Measurements from ENCODE around the gene PARD3. TPM values are rescaled to one million over a fixed set of nuclear protein-coding genes. Genes with fewer than 3 reads are reported as not detected.

PARD3 gene
- total RNA-seq, 4 donors from 2014 or later = 30.9 to 54.6 (median 40.0) TPM

DNA sequence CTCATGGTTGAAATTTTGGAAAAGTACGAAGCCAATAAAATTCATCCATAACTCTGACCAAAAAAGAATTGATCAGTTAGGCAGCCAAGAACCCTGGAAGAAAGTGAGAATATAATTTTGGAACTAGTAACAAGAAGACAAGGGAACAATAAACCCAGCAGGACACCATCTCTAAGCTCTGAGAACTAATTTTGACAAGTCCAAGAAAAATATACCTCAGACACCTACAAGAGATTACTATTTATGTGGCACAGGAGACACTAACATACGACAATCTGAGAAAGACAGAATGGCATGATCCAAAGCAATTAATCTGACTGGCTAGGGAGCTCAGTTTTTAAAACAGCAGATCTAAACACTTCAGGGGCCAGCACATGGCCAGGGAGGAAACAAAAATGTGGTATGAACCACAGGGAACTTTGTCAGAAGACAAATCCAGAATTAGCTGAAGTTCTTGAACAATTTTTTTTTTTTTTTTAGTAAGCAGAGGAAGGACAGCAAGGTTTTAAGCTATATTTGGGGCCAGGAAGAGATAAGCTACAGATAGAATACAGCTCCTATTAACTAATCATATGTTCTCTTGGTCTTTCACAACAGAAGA is 38.9 kb downstream of the PARD3 start:
- ATAC-seq (ENCODE audit: low FRiP score) (no peak), DNase-seq (ENCODE audit: low spot score) (no peak)

DNA sequence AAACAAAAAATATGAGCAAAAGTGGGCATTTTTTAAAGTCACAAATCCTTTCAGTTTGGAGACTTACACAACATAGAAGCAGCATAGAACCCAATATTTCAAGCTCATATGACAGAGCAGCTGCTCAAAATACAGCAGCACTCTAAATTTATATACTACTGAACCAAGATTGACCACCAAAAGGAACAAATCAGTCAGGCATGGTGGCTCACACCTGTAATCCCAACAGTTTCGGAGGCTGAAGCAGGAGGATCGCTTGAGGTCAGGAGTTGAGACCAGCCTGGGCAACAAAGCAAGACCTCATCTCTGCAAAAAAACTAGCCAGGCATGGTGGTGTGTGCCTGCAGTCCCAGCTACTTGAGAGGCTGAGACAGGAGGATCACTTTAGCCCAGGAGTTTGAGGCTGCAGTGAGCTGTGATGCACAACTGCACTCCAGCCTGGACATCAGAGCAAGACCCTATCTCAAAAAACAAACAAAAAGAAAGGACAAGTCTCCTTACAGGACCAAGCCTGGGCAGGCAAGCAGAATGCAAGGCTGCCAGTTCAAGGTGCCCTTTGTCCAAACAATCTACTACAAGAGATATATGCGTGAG is 40.0 kb downstream of the PARD3 start:
- no peak for ATAC-seq (ENCODE audit: low FRiP score)

More for the DNA sequence above, 38.9 kb downstream of the PARD3 start:
- TF ChIP-seq, protein P1, sequence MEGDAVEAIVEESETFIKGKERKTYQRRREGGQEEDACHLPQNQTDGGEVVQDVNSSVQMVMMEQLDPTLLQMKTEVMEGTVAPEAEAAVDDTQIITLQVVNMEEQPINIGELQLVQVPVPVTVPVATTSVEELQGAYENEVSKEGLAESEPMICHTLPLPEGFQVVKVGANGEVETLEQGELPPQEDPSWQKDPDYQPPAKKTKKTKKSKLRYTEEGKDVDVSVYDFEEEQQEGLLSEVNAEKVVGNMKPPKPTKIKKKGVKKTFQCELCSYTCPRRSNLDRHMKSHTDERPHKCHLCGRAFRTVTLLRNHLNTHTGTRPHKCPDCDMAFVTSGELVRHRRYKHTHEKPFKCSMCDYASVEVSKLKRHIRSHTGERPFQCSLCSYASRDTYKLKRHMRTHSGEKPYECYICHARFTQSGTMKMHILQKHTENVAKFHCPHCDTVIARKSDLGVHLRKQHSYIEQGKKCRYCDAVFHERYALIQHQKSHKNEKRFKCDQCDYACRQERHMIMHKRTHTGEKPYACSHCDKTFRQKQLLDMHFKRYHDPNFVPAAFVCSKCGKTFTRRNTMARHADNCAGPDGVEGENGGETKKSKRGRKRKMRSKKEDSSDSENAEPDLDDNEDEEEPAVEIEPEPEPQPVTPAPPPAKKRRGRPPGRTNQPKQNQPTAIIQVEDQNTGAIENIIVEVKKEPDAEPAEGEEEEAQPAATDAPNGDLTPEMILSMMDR (IDR thresholded peaks at IDR 0.05) = no peak

DNA sequence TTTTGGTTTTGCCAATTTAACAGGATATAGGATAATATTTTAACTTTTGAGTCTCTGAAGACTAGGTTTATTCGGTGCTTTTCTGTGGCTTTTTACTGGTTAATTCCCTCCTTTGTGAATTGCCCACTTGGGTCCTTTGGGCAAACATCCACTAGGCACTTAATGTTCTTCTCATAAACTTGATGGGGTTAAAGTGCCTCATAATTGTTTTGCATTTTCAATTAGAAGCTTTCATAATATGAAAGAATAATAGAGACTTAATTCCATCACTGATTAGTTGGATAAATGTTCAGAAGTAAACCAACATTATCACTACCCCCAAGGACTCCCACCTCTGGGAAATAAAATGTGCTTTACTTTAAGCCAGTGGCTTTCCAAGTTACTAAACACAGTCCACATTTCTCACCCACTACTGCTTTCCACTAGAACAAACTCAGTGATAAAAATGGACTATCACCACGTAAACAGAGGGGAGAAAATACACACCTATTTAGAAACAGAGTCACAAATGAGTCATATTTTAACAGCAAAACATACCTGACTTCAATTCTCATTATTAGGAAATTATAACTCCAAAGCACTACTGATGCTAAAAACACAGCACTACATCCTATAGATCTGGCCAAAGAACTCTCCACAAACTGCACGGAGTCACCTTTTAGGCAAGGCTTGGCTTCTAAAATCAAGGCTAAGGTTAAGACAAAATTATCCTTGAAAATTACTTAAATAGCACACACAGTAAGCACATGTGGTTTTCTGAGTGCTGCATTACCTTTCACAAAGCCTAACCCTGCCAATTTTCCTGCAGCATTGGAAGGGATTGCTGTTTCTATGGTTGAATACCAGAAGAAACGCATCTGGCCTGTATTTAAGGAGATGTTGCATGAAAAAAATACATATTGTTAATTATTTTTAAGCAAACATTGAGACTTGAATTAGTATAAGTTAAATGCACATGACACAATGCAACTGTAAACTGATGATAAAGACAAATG is 41.2 kb downstream of the PARD3 start:
- ATAC-seq (ENCODE audit: low FRiP score) (no peak), DNase-seq (ENCODE audit: low spot score) (no peak)
- TF ChIP-seq, protein P1 (IDR thresholded peaks at IDR 0.05) = no peak

More for the DNA sequence above, 40.0 kb downstream of the PARD3 start:
- DNase-seq (ENCODE audit: low spot score) = no peak
- TF ChIP-seq, protein P1 (IDR thresholded peaks at IDR 0.05) = no peak

DNA sequence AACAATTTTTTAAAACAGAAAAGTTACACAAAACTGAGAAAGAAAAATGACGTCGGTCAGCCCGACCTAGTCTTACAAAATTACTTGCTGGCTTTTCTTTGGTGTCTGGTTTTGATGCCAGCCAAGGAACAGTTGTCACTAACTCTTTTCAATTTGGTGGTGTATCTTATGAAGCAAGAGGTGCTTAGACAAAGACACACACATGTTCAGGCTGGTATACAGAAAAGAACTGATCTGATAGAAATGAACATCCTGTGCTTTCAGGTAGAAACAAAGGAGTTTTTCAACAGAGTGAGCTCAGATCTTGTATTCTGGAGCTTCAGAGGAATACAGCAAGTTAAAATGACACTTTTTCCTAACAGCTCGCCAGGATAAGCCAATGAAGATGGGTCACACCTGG is 43.6 kb downstream of the PARD3 start:
- ATAC-seq (ENCODE audit: low FRiP score) = no peak

DNA sequence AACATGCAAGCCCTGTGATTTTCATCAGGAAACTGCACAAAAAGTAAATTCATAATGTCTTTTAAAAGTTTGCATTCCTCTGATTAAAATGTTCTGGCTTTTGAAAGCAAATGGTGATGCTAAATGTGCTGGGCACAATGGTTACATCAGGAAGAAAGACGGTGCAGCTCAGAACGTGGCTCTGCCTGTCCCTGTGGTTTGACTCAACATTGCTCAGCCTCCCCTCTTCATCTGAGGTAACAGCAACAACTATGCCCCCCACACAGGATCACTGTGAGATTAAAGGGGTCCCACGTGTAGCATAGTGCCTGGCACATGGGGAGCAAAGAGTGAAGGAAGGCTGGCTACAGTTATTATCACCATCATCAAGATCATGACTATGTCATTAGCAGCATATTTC is 44.0 kb downstream of the PARD3 start:
- TF ChIP-seq, protein P1 (IDR thresholded peaks at IDR 0.05) = no peak
- DNase-seq (ENCODE audit: low spot score) (no peak), ATAC-seq (ENCODE audit: low FRiP score) (no peak)

More for the DNA sequence above, 43.6 kb downstream of the PARD3 start:
- TF ChIP-seq, protein P1 (IDR thresholded peaks at IDR 0.05) = no peak
- no peak for DNase-seq (ENCODE audit: low spot score)

DNA sequence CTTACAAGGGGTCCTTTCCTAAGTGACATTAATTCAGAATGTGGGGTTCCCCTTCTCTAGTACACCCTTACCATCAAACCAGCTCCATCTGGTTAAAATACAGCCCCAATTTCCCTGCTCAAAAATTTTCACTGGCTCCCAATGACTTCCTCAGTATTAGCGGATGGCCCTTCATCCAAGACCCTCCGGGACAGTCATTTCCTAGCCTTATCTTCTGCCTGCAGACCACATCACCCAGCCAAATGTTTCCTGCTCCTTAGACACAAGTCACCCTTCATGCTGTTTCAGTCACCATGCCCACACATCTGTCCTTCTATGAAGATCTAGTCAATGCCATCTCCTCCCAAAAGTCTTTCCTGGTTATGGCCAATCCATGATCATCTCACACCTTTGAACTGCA is 45.2 kb downstream of the PARD3 start:
- TF ChIP-seq, protein P1 (IDR thresholded peaks at IDR 0.05) = no peak
- ATAC-seq (ENCODE audit: low FRiP score) (no peak), DNase-seq (ENCODE audit: low spot score) (no peak)
